HCT116 (cell line): ENCODE results near the gene PRKG1. TPM values are rescaled to one million over a fixed set of nuclear protein-coding genes. Genes with fewer than 3 reads are reported as not detected.

Experiments
- ATAC-seq: fragments of 200-7000 bp; cut with Tn5 transposase; 2 replicates; pipeline ENCODE4 v1.9.1; 2020; ENCODE audit warnings: mild to moderate bottlenecking, moderate library complexity
- BruUV-seq: library from RNA; stranded (reverse); fragments of 400-500 nt; replicated peaks from 2 replicates; lab custom pipeline; 2021; lab: Mats Ljungman, UMichigan
- CTCF ChIA-PET: fragments of 300-600 bp; sonication (Branson Sonifier 250); formaldehyde crosslinking; loops from one replicate; lab custom pipeline; 2021; ENCODE audit warnings: antibody characterized with exemption; lab: Charles Lee
- POLR2A ChIA-PET: fragments of 300-600, 350-600 bp; sonication (Branson Sonifier 250); formaldehyde crosslinking; loops from one replicate; lab custom pipeline; 2021; ENCODE audit warnings: antibody characterized with exemption; lab: Charles Lee
- RAD21 ChIA-PET, 2 experiments: fragments of 300-600 bp; sonication (Branson Sonifier 250); formaldehyde crosslinking; loops; one replicate each; lab custom pipeline; 2023; ENCODE audit warnings: low total read pairs in 2 of 2; ENCODE audit not compliant: uncharacterized antibody in 2 of 2, unreplicated experiment in 2 of 2, low non-redundant PET in 1 of 2; lab: Charles Lee
- DNase-seq: peaks from one replicate; pipeline ENCODE4 v3.0.0-alpha.2; 2010; ENCODE audit warnings: low read depth, low spot score
- H2AFZ ChIP-seq: fragments of 200-600 bp; shearing (Covaris generic), sonication (generic); 2 replicates; pipeline ENCODE4 v1.6.1; 2017; ENCODE audit warnings: low read depth, mixed run types, mixed read lengths, antibody characterized with exemption, low read length; ENCODE audit not compliant: poor library complexity, severe bottlenecking
- H3K27ac ChIP-seq: 2 replicates; pipeline ENCODE4 v1.5.1; 2012; ENCODE audit warnings: low read depth, low read length
- H3K27me3 ChIP-seq: fragments of 200-600 bp; sonication (generic); 2 replicates; pipeline ENCODE4 v1.6.1; 2016; ENCODE audit warnings: mixed run types, low read length, mixed read lengths; ENCODE audit not compliant: insufficient read depth
- H3K36me3 ChIP-seq, 2 experiments: fragments of 200-500 bp in 1 of 2; fragments of 200-600 bp in 1 of 2; sonication (Bioruptor generic) in 1 of 2; sonication (generic) in 1 of 2; 2 replicates each; pipeline versions ENCODE4 v1.5.1 to v1.6.1; 2014 to 2016; ENCODE audit warnings: low read length in 2 of 2, inconsistent platforms in 1 of 2, mixed read lengths in 1 of 2, mixed run types in 1 of 2; ENCODE audit not compliant: insufficient read depth in 2 of 2, control insufficient read depth in 1 of 2
- H3K4me1 ChIP-seq, 2 experiments: fragments of 200-600 bp in 1 of 2; sonication (generic) in 1 of 2; 2 replicates each; pipeline versions ENCODE4 v1.5.1 to v1.6.1; 2012 to 2017; ENCODE audit warnings: low read length in 2 of 2, inconsistent platforms in 1 of 2, mild to moderate bottlenecking in 1 of 2, mixed read lengths in 1 of 2, mixed run types in 1 of 2, moderate library complexity in 1 of 2; ENCODE audit not compliant: insufficient read depth in 2 of 2, control insufficient read depth in 1 of 2
- H3K4me2 ChIP-seq: fragments of 200-600 bp; sonication (generic); 2 replicates; pipeline ENCODE4 v1.6.1; 2017; ENCODE audit warnings: mixed run types, low read length, mixed read lengths
- H3K4me3 ChIP-seq, 2 experiments: fragments of 200-600 bp in 1 of 2; sonication (generic) in 1 of 2; replicated peaks in 1 of 2; 2 replicates each; pipeline ENCODE4 v1.5.1; 2011 to 2016; ENCODE audit warnings: low read length in 2 of 2, control low read depth in 1 of 2, low read depth in 1 of 2, mild to moderate bottlenecking in 1 of 2, mixed read lengths in 1 of 2, mixed run types in 1 of 2
- H3K79me2 ChIP-seq: fragments of 200-600 bp; sonication (generic); 2 replicates; pipeline ENCODE4 v1.6.1; 2017; ENCODE audit warnings: mild to moderate bottlenecking, mixed run types, low read length, moderate library complexity, mixed read lengths; ENCODE audit not compliant: insufficient read depth
- H3K9ac ChIP-seq: fragments of 200-600 bp; sonication (generic); 2 replicates; pipeline ENCODE4 v1.6.1; 2016; ENCODE audit warnings: low read length, mixed read lengths
- H3K9me2 ChIP-seq: fragments of 200-600 bp; sonication (generic), shearing (Covaris generic); 2 replicates; pipeline ENCODE4 v1.6.1; 2017; ENCODE audit warnings: mixed run types, mild to moderate bottlenecking, moderate library complexity; ENCODE audit not compliant: insufficient read depth
- H3K9me3 ChIP-seq, 2 experiments: fragments of 200-500 bp in 1 of 2; fragments of 200-600 bp in 1 of 2; sonication (Bioruptor generic) in 1 of 2; sonication (generic) in 1 of 2; 2 replicates each; pipeline ENCODE4 v1.6.1; 2014 to 2017; ENCODE audit warnings: low read length in 2 of 2, mixed read lengths in 2 of 2, inconsistent platforms in 1 of 2, low read depth in 1 of 2, mild to moderate bottlenecking in 1 of 2, mixed run types in 1 of 2, moderate library complexity in 1 of 2; ENCODE audit not compliant: control insufficient read depth in 1 of 2, insufficient read depth in 1 of 2
- H4K20me1 ChIP-seq: fragments of 200-600 bp; sonication (generic), shearing (Covaris generic); 2 replicates; pipeline ENCODE4 v1.6.1; 2017; ENCODE audit warnings: mixed run types, mild to moderate bottlenecking, moderate library complexity; ENCODE audit not compliant: insufficient read depth
- CBX3 ChIP-seq: IDR thresholded peaks from 2 replicates; pipeline ENCODE4 v1.6.1; 2012; ENCODE audit warnings: low read depth
- CEBPB ChIP-seq: IDR thresholded peaks from 2 replicates; pipeline ENCODE4 v1.6.1; 2012; ENCODE audit warnings: low read depth
- EZH2 ChIP-seq: fragments of 200-600 bp; sonication (generic); IDR thresholded peaks from 2 replicates; pipeline ENCODE4 v1.6.1; 2017; ENCODE audit warnings: antibody characterized with exemption, mixed run types
- JUND ChIP-seq: IDR thresholded peaks from 2 replicates; pipeline ENCODE4 v1.6.1; 2012
- POLR2AphosphoS5 ChIP-seq: IDR thresholded peaks from 2 replicates; pipeline ENCODE4 v1.6.1; 2011; ENCODE audit warnings: mild to moderate bottlenecking, low read depth, low read length, moderate library complexity
- SP1 ChIP-seq: IDR thresholded peaks from 2 replicates; pipeline ENCODE4 v1.6.1; 2012; ENCODE audit warnings: low read depth
- SRF ChIP-seq: IDR thresholded peaks from 2 replicates; pipeline ENCODE4 v1.6.1; 2012; ENCODE audit warnings: low read depth
- TCF7L2 ChIP-seq: IDR thresholded peaks from 2 replicates; pipeline ENCODE4 v1.7.0; 2011; ENCODE audit warnings: borderline replicate concordance, inconsistent platforms; ENCODE audit not compliant: insufficient read depth, insufficient read length; ENCODE audit errors: extremely low read depth
- YY1 ChIP-seq: IDR thresholded peaks from 2 replicates; pipeline ENCODE4 v1.6.1; 2011; ENCODE audit warnings: low read length, low read depth, moderate library complexity, mild to moderate bottlenecking; ENCODE audit not compliant: insufficient replicate concordance; ENCODE audit errors: extremely low read depth
- ZNF274 ChIP-seq: fragments of 200-500 bp; sonication (Bioruptor generic); IDR thresholded peaks from 2 replicates; pipeline ENCODE4 v1.6.1; 2014; ENCODE audit warnings: mild to moderate bottlenecking, low read depth, low read length, inconsistent platforms
- intact Hi-C: fragments of 100-400 bp; cut with micrococcal nuclease; formaldehyde crosslinking; loops from 2 replicates; pipeline ENCODE4 v1.10.0; 2022
- total RNA-seq: library from RNA; stranded (reverse); gene quantifications from one replicate; pipeline ENCODE4 v1.2.1, GENCODE V29; 2021; ENCODE audit not compliant: unreplicated experiment
- TF ChIP-seq, protein P1 (sequence below): IDR thresholded peaks from 2 replicates; pipeline ENCODE4 v1.6.1; 2011; ENCODE audit warnings: mild to moderate bottlenecking, low read length, moderate library complexity; ENCODE audit not compliant: insufficient replicate concordance; ENCODE audit errors: extremely low read depth
- TF ChIP-seq, protein P2 (sequence below): IDR thresholded peaks from 2 replicates; pipeline ENCODE4 v1.6.1; 2012; ENCODE audit warnings: low read depth
- TF ChIP-seq, protein P3 (sequence below): IDR thresholded peaks from 2 replicates; pipeline ENCODE4 v1.6.1; 2012

The PRKG1 gene
- total RNA-seq, 1 experiment from 2014 or later = 1.4 TPM

DNA sequence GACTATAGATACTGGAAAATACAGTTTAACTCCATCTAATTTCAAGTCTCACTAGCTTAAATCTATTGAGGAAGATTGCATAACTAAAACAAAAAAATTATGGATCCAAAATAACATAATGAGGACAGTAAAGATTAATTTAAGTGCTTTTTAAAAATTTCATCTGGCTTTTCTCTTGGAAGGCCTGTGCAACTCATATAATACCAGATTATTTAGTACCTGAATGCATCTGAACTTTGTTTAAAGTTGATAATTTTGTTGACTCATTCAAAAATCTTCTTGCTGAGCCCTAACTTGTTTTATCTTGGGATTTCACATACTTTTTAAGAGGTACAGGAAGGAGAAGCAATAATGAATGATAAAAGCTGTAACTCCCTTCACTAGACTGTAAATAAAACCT lies 478.6 kb downstream of the PRKG1 start:
- no peak overlapping the region for H3K27ac ChIP-seq
- ChIA-PET RAD21 (no interaction called here), POLR2A (no interaction called here)

DNA sequence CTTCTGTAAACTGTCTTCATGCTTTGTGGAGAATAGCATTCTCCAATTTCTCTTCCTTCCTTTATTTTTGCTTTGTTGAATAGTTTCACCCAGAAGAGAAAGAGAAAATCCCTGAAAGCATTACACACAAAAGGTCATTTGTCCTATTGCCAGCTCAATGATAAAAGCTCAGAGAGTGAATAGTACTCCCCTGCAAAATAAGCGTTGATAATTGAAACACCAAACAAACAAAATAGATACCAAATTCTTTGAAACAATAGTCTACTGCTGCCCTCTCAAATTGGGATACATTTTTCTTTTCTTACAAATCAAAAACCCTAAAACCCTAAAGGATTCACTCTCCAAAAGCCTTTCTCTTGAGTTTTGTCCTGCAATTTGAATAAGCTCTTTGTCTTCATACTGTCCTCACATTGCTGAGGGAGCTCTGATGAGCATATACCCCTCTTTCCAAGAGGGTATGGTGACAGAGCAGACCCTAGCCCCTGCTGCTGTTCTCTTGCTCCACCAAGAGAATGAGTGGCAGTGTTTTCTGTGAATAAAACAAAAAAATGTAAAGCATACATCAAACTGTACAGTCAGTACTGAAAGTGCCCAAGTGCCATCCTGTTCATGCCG lies 490.7 kb downstream of the PRKG1 start:
- no peak overlapping the region for H3K4me3 ChIP-seq
- no peaks in the 10 kb centered on the region for H3K36me3 ChIP-seq
- intact Hi-C loops = no loop called here
- H2AFZ ChIP-seq = no peak overlapping the region
- no peaks in the 10 kb centered on the region for H3K9me3 ChIP-seq
- no peak overlapping the region for H3K9ac ChIP-seq
- no TSS peak for BruUV-seq
- POLR2A ChIA-PET = no interaction called here
- H3K4me1 ChIP-seq = no peaks in the 10 kb centered on the region
- no peaks in the 10 kb centered on the region for H4K20me1 ChIP-seq
- TF ChIP-seq SP1 (no peak), CEBPB (no peak), EZH2 (no peak), JUND (no peak), POLR2AphosphoS5 (no peak), CBX3 (no peak), SRF (no peak), TCF7L2 (no peak), YY1 (no peak), ZNF274 (no peak)
- TF ChIP-seq, protein P1, sequence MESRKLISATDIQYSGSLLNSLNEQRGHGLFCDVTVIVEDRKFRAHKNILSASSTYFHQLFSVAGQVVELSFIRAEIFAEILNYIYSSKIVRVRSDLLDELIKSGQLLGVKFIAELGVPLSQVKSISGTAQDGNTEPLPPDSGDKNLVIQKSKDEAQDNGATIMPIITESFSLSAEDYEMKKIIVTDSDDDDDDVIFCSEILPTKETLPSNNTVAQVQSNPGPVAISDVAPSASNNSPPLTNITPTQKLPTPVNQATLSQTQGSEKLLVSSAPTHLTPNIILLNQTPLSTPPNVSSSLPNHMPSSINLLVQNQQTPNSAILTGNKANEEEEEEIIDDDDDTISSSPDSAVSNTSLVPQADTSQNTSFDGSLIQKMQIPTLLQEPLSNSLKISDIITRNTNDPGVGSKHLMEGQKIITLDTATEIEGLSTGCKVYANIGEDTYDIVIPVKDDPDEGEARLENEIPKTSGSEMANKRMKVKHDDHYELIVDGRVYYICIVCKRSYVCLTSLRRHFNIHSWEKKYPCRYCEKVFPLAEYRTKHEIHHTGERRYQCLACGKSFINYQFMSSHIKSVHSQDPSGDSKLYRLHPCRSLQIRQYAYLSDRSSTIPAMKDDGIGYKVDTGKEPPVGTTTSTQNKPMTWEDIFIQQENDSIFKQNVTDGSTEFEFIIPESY = no peak
- TF ChIP-seq, protein P2, sequence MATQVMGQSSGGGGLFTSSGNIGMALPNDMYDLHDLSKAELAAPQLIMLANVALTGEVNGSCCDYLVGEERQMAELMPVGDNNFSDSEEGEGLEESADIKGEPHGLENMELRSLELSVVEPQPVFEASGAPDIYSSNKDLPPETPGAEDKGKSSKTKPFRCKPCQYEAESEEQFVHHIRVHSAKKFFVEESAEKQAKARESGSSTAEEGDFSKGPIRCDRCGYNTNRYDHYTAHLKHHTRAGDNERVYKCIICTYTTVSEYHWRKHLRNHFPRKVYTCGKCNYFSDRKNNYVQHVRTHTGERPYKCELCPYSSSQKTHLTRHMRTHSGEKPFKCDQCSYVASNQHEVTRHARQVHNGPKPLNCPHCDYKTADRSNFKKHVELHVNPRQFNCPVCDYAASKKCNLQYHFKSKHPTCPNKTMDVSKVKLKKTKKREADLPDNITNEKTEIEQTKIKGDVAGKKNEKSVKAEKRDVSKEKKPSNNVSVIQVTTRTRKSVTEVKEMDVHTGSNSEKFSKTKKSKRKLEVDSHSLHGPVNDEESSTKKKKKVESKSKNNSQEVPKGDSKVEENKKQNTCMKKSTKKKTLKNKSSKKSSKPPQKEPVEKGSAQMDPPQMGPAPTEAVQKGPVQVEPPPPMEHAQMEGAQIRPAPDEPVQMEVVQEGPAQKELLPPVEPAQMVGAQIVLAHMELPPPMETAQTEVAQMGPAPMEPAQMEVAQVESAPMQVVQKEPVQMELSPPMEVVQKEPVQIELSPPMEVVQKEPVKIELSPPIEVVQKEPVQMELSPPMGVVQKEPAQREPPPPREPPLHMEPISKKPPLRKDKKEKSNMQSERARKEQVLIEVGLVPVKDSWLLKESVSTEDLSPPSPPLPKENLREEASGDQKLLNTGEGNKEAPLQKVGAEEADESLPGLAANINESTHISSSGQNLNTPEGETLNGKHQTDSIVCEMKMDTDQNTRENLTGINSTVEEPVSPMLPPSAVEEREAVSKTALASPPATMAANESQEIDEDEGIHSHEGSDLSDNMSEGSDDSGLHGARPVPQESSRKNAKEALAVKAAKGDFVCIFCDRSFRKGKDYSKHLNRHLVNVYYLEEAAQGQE = no peak
- TF ChIP-seq, protein P3, sequence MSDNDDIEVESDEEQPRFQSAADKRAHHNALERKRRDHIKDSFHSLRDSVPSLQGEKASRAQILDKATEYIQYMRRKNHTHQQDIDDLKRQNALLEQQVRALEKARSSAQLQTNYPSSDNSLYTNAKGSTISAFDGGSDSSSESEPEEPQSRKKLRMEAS = no peak
- H3K9me2 ChIP-seq = no peaks in the 10 kb centered on the region
- no peak overlapping the region for H3K27ac ChIP-seq
- H3K79me2 ChIP-seq = no peaks in the 10 kb centered on the region
- no peak for ATAC-seq
- peaks cover 11% of the 10 kb centered on the region; the same call in 1 of the 2 replicates for H3K27me3 ChIP-seq
- CTCF ChIA-PET = no interaction called here
- no peak overlapping the region for H3K4me2 ChIP-seq
- no peak for DNase-seq
- RAD21 ChIA-PET = no interaction called here

More for the DNA sequence above, 478.6 kb downstream of the PRKG1 start:
- intact Hi-C loops = no loop called here
- no peaks in the 10 kb centered on the region for H3K4me1 ChIP-seq
- TF ChIP-seq POLR2AphosphoS5 (no peak), EZH2 (no peak), CEBPB (no peak), TCF7L2 (no peak)
- DNase-seq = no peak
- no peaks in the 10 kb centered on the region for H3K9me3 ChIP-seq
- no peak overlapping the region for H3K9ac ChIP-seq
- no peak for ATAC-seq
- peaks cover 5% of the 10 kb centered on the region; the same call in 1 of the 2 replicates for H3K27me3 ChIP-seq
- no peaks in the 10 kb centered on the region for H3K79me2 ChIP-seq
- H4K20me1 ChIP-seq = no peaks in the 10 kb centered on the region; the same call in 1 of the 2 replicates
- H3K4me2 ChIP-seq = no peak overlapping the region
- no peak overlapping the region for H3K4me3 ChIP-seq
- H3K9me2 ChIP-seq = no peaks in the 10 kb centered on the region
- no TSS peak for BruUV-seq
- CTCF ChIA-PET = no interaction called here
- H2AFZ ChIP-seq = no peak overlapping the region
- no peaks in the 10 kb centered on the region for H3K36me3 ChIP-seq
